Lower leg skin (tissue), 3 donors: ENCODE data around the gene SPOCK1.

Experiments
- POLR2A ChIP-seq, 2 donors: fragments of 450-650 bp; IDR thresholded peaks; one replicate each; pipeline ENCODE4 v1.6.1; 2016 to 2017; ENCODE audit warnings: antibody characterized with exemption in 2 of 2, mild to moderate bottlenecking in 1 of 2, moderate library complexity in 1 of 2
- TF ChIP-seq, protein P1 (sequence below), 3 donors: fragments of 450-650 bp; IDR thresholded peaks; one replicate each; pipeline ENCODE4 v1.5.1; 2016; ENCODE audit warnings: antibody characterized with exemption in 3 of 3, mild to moderate bottlenecking in 3 of 3, moderate library complexity in 2 of 3

DNA sequence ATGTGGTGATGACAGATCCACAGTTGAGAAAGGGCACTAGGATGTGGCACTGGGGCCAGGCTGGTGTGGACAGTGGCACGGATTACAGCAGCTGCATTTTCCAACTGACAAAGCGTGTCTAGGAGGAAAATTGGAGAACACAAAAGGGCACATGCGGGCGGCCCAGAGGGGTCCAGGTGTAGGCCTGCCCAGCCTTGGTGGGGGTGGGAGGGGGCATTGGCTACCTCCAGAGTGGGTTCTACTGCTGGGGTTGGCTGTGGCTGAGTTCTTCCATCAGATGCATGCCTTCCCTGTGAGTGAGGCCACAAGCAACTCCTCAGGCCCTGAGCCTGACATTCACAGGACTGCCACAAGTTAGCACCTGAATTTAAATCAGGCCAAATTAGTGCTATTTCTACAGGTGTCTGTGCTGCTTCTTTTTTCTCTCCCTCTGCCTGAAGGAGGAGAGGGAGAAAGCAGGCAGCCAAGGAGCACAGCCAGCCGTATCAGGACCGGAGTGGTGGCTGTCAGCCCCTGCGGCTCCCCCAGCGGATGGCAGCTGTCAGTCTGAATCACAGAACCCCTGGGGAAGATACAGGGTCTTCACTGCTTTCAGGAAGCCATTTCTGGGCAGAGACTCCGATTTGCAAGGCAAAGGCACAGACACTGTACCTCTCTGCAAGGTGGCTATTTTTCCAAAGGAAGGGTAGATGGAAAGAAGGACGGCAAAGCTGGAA is 464.2 kb downstream of the SPOCK1 start:
- no peak for TF ChIP-seq POLR2A (IDR thresholded peaks at IDR 0.05)
- TF ChIP-seq, protein P1, sequence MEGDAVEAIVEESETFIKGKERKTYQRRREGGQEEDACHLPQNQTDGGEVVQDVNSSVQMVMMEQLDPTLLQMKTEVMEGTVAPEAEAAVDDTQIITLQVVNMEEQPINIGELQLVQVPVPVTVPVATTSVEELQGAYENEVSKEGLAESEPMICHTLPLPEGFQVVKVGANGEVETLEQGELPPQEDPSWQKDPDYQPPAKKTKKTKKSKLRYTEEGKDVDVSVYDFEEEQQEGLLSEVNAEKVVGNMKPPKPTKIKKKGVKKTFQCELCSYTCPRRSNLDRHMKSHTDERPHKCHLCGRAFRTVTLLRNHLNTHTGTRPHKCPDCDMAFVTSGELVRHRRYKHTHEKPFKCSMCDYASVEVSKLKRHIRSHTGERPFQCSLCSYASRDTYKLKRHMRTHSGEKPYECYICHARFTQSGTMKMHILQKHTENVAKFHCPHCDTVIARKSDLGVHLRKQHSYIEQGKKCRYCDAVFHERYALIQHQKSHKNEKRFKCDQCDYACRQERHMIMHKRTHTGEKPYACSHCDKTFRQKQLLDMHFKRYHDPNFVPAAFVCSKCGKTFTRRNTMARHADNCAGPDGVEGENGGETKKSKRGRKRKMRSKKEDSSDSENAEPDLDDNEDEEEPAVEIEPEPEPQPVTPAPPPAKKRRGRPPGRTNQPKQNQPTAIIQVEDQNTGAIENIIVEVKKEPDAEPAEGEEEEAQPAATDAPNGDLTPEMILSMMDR (IDR thresholded peaks at IDR 0.05), result no peak
